Measurements from ENCODE around the gene DBN1. TPM values are rescaled to one million over a fixed set of nuclear protein-coding genes. Genes with fewer than 3 reads are reported as not detected.
A peak's percentile ranks its signal among the peaks of the same experiment; 100 is the strongest.

Gene DBN1
- total and polyA plus RNA-seq, 12 donors, result 5.1 to 47.1 (median 12.6) TPM

DNA sequence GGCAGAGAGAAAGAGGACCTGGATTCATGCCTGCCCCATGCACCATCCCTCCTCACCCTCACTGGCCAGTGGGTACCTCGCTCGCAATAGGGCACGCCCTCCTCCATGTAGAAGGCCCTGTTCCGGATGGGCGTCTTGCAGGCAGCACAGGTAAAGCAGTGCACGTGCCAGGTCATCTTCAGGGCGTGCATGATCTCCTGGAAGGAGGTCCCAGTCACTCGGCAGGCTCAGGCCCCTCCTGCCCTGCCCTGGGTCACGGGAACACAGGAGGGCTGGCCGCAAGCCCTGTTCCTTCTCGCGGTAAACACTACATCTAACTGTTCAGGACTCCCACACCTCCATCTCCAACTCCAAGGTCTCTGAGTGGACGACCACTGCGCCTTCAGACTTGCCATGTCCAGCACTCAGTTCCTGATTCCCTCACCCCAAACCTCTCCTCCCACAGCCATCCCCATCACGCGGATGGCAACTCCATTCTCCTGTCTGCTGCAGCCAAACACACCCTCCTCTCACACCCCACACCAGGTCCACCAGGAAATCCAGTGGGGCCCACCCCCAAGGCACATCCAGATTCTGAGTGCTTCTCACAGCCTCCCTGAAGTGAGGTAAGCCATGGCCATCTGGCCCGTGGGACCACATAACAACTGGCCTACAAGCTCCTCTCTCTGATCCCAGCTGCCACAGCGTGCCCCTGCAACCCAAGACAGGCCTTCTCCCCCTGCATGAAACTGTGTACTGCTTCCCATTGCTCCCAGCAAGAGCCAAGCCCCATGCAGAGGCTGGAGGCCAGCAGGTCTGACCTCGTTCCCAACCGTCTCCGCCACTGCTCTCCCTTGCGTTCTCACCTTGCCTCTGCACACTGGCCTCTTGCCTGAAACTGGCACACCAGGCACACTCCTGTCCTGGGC, 10.8 kb upstream of the DBN1 start:
- Histone ChIP-seq H3K27me3 (no peaks in the 10 kb centered on the region), H3K36me3 (replicated peaks in 1 of 2) (peaks cover 0 to 15% of the 10 kb centered on the region in 2 donors), H3K4me3 (no peak overlapping the region), H3K4me1 (replicated peaks in 1 of 2) (peaks cover 0 to 10% of the 10 kb centered on the region in 2 donors), H3K9me3 (replicated peaks in 1 of 3) (no peaks in the 10 kb centered on the region), H3K27ac (no peak overlapping the region)
- WGBS, 4 donors, result 87 to 93% (median 92%) methylated on average over 20 to 22 of the region's 22 CpGs
- TF ChIP-seq, protein P1, sequence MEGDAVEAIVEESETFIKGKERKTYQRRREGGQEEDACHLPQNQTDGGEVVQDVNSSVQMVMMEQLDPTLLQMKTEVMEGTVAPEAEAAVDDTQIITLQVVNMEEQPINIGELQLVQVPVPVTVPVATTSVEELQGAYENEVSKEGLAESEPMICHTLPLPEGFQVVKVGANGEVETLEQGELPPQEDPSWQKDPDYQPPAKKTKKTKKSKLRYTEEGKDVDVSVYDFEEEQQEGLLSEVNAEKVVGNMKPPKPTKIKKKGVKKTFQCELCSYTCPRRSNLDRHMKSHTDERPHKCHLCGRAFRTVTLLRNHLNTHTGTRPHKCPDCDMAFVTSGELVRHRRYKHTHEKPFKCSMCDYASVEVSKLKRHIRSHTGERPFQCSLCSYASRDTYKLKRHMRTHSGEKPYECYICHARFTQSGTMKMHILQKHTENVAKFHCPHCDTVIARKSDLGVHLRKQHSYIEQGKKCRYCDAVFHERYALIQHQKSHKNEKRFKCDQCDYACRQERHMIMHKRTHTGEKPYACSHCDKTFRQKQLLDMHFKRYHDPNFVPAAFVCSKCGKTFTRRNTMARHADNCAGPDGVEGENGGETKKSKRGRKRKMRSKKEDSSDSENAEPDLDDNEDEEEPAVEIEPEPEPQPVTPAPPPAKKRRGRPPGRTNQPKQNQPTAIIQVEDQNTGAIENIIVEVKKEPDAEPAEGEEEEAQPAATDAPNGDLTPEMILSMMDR (IDR thresholded peaks at IDR 0.05), result no peak
- TF ChIP-seq POLR2A (IDR thresholded peaks at IDR 0.05), result no peak
- DNase-seq, result no peak
- intact Hi-C loops (cut with DNase I), result no loop called here

DNA sequence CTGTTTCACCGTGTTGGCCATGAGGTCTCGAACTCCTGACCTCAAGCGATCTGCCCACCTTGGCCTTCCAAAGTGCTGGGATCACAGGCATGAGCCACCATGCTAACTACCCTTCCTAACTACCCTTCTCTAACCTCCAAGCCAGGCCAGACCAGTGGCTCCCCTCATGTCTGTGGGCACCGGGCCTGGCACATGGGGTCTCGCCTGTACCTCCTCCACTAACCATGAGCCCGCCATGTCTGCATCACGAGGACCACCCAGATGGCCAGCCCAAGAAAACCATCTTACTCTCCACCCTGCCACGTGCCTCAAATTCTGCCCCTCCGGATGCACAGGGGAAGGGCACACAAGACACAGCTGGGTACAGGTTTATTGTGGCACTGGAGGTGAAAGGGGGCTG, 9.6 kb upstream of the DBN1 start:
- peaks cover 0 to 14% of the 10 kb centered on the region in 2 donors for H3K36me3 ChIP-seq (replicated peaks in 1 of 2)
- H3K27ac ChIP-seq, result no peak overlapping the region
- DNase-seq, result no peak
- H3K4me1 ChIP-seq (replicated peaks in 1 of 2), result peaks cover 0 to 17% of the 10 kb centered on the region in 2 donors
- no peaks in the 10 kb centered on the region for H3K9me3 ChIP-seq (replicated peaks in 1 of 3)
- TF ChIP-seq, protein P1 (IDR thresholded peaks at IDR 0.05), result no peak
- TF ChIP-seq POLR2A (IDR thresholded peaks at IDR 0.05), result no peak
- 92 to 95% (median 93%) methylated on average over 5 to 9 of the region's 9 CpGs for WGBS, 4 donors
- intact Hi-C loops (cut with DNase I), result no loop called here
- no peaks in the 10 kb centered on the region for H3K27me3 ChIP-seq
- H3K4me3 ChIP-seq, result no peak overlapping the region

DNA sequence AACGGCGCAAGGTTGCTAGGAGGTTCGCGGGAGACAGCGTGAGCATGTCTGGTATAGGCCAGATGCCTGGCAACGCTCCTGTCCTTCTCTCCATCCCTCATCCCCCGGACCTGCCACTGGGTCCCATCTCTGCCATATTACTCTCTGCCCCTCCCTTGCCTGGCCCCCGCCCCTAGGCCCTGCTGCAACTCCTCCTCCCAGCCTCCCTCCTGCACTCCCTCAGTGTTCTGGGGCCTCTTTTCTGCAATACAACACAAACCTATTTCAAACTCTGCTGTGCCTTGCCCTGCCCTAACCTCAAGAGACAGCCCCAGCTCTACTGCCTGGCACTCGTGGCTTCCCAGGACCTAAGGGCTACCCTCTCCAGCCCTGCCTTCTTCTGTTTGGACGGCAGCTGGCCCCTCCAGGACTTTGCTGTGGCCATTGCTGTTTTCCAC, 8.9 kb upstream of the DBN1 start:
- Histone ChIP-seq H3K36me3 (replicated peaks in 1 of 2) (peaks cover 0 to 8% of the 10 kb centered on the region in 2 donors), H3K27me3 (no peaks in the 10 kb centered on the region), H3K27ac (no peak overlapping the region), H3K4me3 (no peak overlapping the region), H3K9me3 (replicated peaks in 1 of 3) (no peaks in the 10 kb centered on the region), H3K4me1 (replicated peaks in 1 of 2) (peaks cover 0 to 17% of the 10 kb centered on the region in 2 donors)
- TF ChIP-seq, protein P1 (IDR thresholded peaks at IDR 0.05), result no peak
- TF ChIP-seq POLR2A (IDR thresholded peaks at IDR 0.05), result no peak
- WGBS, 4 donors, result 85 to 92% (median 88%) methylated on average over 10 of the region's 10 CpGs
- intact Hi-C loops (cut with DNase I), result no loop called here
- no peak for DNase-seq

DNA sequence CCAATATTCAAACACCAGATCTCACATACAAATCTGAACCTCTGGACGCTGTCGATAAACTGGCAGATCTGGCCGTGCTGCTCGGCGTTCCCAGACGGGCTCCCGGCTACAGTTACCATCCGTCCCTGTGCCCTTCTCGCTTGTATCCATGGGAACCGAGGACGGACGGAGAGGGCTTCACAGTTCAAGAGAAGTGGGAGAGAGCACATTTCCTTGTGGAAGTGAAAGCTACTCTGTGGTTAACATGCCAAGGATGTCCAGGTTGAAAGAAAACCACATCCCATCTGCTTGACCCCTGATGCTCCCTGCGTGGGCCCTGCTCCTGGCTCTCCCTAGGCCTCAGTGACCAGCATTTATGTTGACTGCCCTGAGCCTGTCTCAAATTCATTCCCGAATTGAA, 6.3 kb upstream of the DBN1 start:
- DNase-seq, result peak in 1 of 7 donors; percentile 72
- peaks cover 0 to 17% of the 10 kb centered on the region in 2 donors for H3K4me1 ChIP-seq (replicated peaks in 1 of 2)
- peaks cover 0 to 4% of the 10 kb centered on the region in 2 donors for H3K36me3 ChIP-seq (replicated peaks in 1 of 2)
- WGBS, 4 donors, result 44 to 64% (median 53%) methylated on average over 9 to 14 of the region's 14 CpGs
- peak overlapping the region in 1 of 5 donors; percentile 64 for H3K27ac ChIP-seq
- H3K4me3 ChIP-seq, result no peak overlapping the region
- no peaks in the 10 kb centered on the region for H3K27me3 ChIP-seq
- TF ChIP-seq, protein P1 (IDR thresholded peaks at IDR 0.05), result no peak
- no peak for TF ChIP-seq POLR2A (IDR thresholded peaks at IDR 0.05)
- no peaks in the 10 kb centered on the region for H3K9me3 ChIP-seq (replicated peaks in 1 of 3)
- intact Hi-C loops (cut with DNase I), result no loop called here

Measured in adrenal gland (tissue), 12 donors.